NCI-H146 treated with DMSO at 0.1 percent for 48 hours (cell line): Measurements from ENCODE around the gene PCBP2.
A peak's percentile ranks its signal among the peaks of the same experiment; 100 is the strongest.

Experiments used
- DNase-seq: peaks from one replicate; lab custom pipeline; 2025; ENCODE audit not compliant: unreplicated experiment; lab: John Stamatoyannopoulos, UW

PCBP2 gene

GRCh38 chr12:53506881-53507602 lies 55.1 kb downstream of the PCBP2 start, which contains the start of gene NPFF:
Gene NPFF (minus strand): TSS chr12:53507484. CDS start chr12:53507474, 10 bp downstream.
- no peak for DNase-seq

- DNase-seq = no peak
Observed at GRCh38 chr12:53507603-53507885, 55.6 kb downstream of the PCBP2 start.

GRCh38 chr12:53508534-53509170 lies 56.8 kb downstream of the PCBP2 start:
- peak; percentile 81 for DNase-seq

GRCh38 chr12:53510181-53510812 lies 58.4 kb downstream of the PCBP2 start:
- DNase-seq = no peak

- DNase-seq = no peak
Observed at GRCh38 chr12:53513712-53514410, 62.0 kb downstream of the PCBP2 start.

- DNase-seq = no peak
Observed at GRCh38 chr12:53514628-53515290, 62.9 kb downstream of the PCBP2 start.

GRCh38 chr12:53515291-53515680 lies 63.4 kb downstream of the PCBP2 start:
- no peak for DNase-seq

- DNase-seq = no peak
Observed at GRCh38 chr12:53516758-53517455, 65.0 kb downstream of the PCBP2 start.

- no peak for DNase-seq
Observed at GRCh38 chr12:53518381-53518780, 66.5 kb downstream of the PCBP2 start.

- no peak for DNase-seq
Observed at GRCh38 chr12:53523131-53523530, 71.2 kb downstream of the PCBP2 start.

GRCh38 chr12:53524476-53524875 lies 72.6 kb downstream of the PCBP2 start:
- DNase-seq = no peak

- no peak for DNase-seq
Observed at GRCh38 chr12:53530061-53530460, 78.2 kb downstream of the PCBP2 start.
